T-cell (primary cell): ENCODE data around the gene ACSL5. TPM values are rescaled to one million over a fixed set of nuclear protein-coding genes. Genes with fewer than 3 reads are reported as not detected.
A peak's percentile ranks its signal among the peaks of the same experiment; 100 is the strongest.

Experiments
- ATAC-seq, 4 experiments: fragments of 200-7000 bp in 3 of 4; fragments of 150-1000 bp in 1 of 4; cut with Tn5 transposase; replicated peaks in 1 of 4; 1 replicate in 3 of 4; 2 replicates in 1 of 4; pipeline ENCODE4 v1.10.0; 2021; ENCODE audit warnings: moderate library complexity in 3 of 4, mild to moderate bottlenecking in 2 of 4, moderate number of reproducible peaks in 1 of 4
- CTCF ChIA-PET, 2 donors: fragments of 300-600 bp; sonication (Branson Sonifier 250); formaldehyde crosslinking; loops; one replicate each; lab custom pipeline; 2022; ENCODE audit warnings: antibody characterized with exemption in 2 of 2; lab: Charles Lee
- POLR2A ChIA-PET, 2 donors: fragments of 300-600 bp; sonication (Branson Sonifier 250); formaldehyde crosslinking; loops; one replicate each; lab custom pipeline; 2022; ENCODE audit warnings: antibody characterized with exemption in 2 of 2; lab: Charles Lee
- DNase-seq, 35 experiments: peaks; one replicate each; pipeline versions ENCODE4 v3.0.0 to v3.0.0-alpha.2; 2013 to 2023
- H3K27ac ChIP-seq: one replicate; pipeline ENCODE4 v1.5.1; 2013; ENCODE audit warnings: low read length
- H3K27me3 ChIP-seq, 2 experiments: replicated peaks in 1 of 2; 1 replicate in 1 of 2; 2 replicates in 1 of 2; pipeline versions ENCODE4 v1.6.1 to v1.7.0; 2013; ENCODE audit warnings: low read length in 1 of 2, mixed read lengths in 1 of 2; ENCODE audit not compliant: control insufficient read depth in 2 of 2, insufficient read depth in 2 of 2; ENCODE audit errors: extremely low read depth in 1 of 2
- H3K36me3 ChIP-seq, 2 donors: 1 replicate in 1 of 2; 2 replicates in 1 of 2; pipeline versions ENCODE4 v1.6.1 to v1.7.0; 2013; ENCODE audit warnings: low read length in 1 of 2; ENCODE audit not compliant: control insufficient read depth in 2 of 2, insufficient read depth in 1 of 2; ENCODE audit errors: extremely low read depth in 1 of 2
- H3K4me1 ChIP-seq, 2 experiments: 1 replicate in 1 of 2; 2 replicates in 1 of 2; pipeline versions ENCODE4 v1.6.1 to v1.7.0; 2013; ENCODE audit warnings: low read length in 2 of 2, mixed read lengths in 1 of 2; ENCODE audit not compliant: insufficient read depth in 2 of 2, control insufficient read depth in 1 of 2; ENCODE audit errors: extremely low read depth in 1 of 2
- H3K4me3 ChIP-seq, 2 donors: 1 replicate in 1 of 2; 2 replicates in 1 of 2; pipeline versions ENCODE4 v1.5.1 to v1.7.0; 2013; ENCODE audit warnings: mild to moderate bottlenecking in 2 of 2, low read length in 1 of 2, moderate library complexity in 1 of 2; ENCODE audit not compliant: control insufficient read depth in 1 of 2; ENCODE audit errors: extremely low read depth in 1 of 2
- H3K9me3 ChIP-seq: 2 replicates; pipeline ENCODE4 v1.7.0; 2013
- H3K27ac Mint-ChIP-seq, 2 donors: one replicate each; pipeline ENCODE4 v1.8.0; 2020 to 2021; ENCODE audit warnings: mild to moderate bottlenecking in 2 of 2, mixed read lengths in 2 of 2
- H3K27me3 Mint-ChIP-seq, 2 donors: one replicate each; pipeline ENCODE4 v1.8.0; 2021 to 2022; ENCODE audit warnings: mixed read lengths in 2 of 2
- H3K36me3 Mint-ChIP-seq: one replicate; pipeline ENCODE4 v1.8.0; 2021; ENCODE audit warnings: mixed read lengths
- H3K4me1 Mint-ChIP-seq, 3 donors: one replicate each; pipeline ENCODE4 v1.8.0; 2020 to 2022; ENCODE audit warnings: mixed read lengths in 3 of 3, mild to moderate bottlenecking in 1 of 3
- H3K4me3 Mint-ChIP-seq, 3 donors: one replicate each; pipeline ENCODE4 v1.8.0; 2020 to 2022; ENCODE audit warnings: mild to moderate bottlenecking in 3 of 3, mixed read lengths in 3 of 3, moderate library complexity in 3 of 3
- H3K9me3 Mint-ChIP-seq, 3 donors: one replicate each; pipeline ENCODE4 v1.8.0; 2020 to 2022; ENCODE audit warnings: mixed read lengths in 3 of 3
- WGBS: methylation state at CpG from one replicate; pipeline ENCODE4 v1.1.5; 2013; ENCODE audit warnings: missing lambda C conversion rate; ENCODE audit not compliant: insufficient coverage; 5-methylcytosine and 5-hydroxymethylcytosine counted together
- total RNA-seq, 35 experiments: library from RNA in 6 of 35; stranded (reverse) in 6 of 35; fragments of 120-200 nt in 1 of 35; gene quantifications; one replicate each; pipeline versions ENCODE4 v1.2.1 to v1.2.4 and lab custom pipeline; 2013 to 2026

The ACSL5 gene
- total RNA-seq (10 to 100 TPM; 36.0 to 48.9 (median 39.9) TPM), total RNA-seq (lab: John Stamatoyannopoulos, UW) (38.5 to 121 (median 78.2) reads per million in 29 experiments)
- total RNA-seq (2013), result 75.0 TPM

DNA sequence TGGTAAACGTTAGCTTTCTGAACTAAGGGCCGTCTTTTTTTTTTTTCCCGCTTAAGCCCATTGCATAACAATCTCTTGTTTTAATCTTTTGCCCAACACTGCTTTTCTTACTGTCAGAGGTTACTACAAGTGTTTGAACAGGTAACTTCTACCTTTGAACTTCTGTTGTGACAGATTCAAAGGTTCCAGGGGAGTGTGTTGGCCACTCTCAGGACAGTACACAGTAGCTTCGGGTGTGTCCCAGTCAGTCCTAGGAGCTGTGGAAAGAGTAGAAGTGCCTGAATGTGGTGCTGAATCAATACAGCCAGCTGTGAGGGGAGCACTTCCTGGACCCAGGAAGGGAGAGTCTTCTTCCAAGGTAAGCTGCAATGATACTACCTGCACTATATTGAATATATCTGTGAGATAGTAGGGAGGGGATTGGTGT is at the start of gene ACSL5:
Gene ACSL5, plus strand, starts transcription at position 205 of the 427 bp plus-strand sequence. CDS start 20,831 bp downstream, outside the sequence.
- POLR2A ChIA-PET, result no interaction called here
- CTCF ChIA-PET, result interaction anchor here (0.5 to 1.1 kb wide), 5 partner anchors 9 to 52 kb away, joined by 4 to 5 read pairs (median 5); no protein-coding TSS in a partner anchor
- peak within 1 kb of the TSS; percentile 93 for H3K27ac ChIP-seq
- no peak for ATAC-seq
- H3K4me3 Mint-ChIP-seq, result peak within 1 kb of the TSS; percentile 98 to 100 (median 99)
- no peaks in the 10 kb centered on the region for H3K9me3 ChIP-seq
- peaks cover 3 to 59% of the 10 kb centered on the region in 2 experiments for H3K4me1 ChIP-seq
- H3K9me3 Mint-ChIP-seq, result no peaks in the 10 kb centered on the region
- 90% methylated on average over 2 of the region's 4 CpGs for WGBS
- peak within 1 kb of the TSS; percentile 100 for H3K27ac Mint-ChIP-seq
- H3K27me3 ChIP-seq, result no peaks in the 10 kb centered on the region
- H3K4me3 ChIP-seq, result peak within 1 kb of the TSS in 1 of 2 donors; percentile 75
- no peak for DNase-seq
- H3K36me3 Mint-ChIP-seq, result peaks cover 5% of the 10 kb centered on the region
- H3K36me3 ChIP-seq, result peaks cover 0 to 6% of the 10 kb centered on the region in 2 donors
- no peaks in the 10 kb centered on the region for H3K27me3 Mint-ChIP-seq
- peaks cover 61 to 68% (median 63%) of the 10 kb centered on the region in 3 donors for H3K4me1 Mint-ChIP-seq

DNA sequence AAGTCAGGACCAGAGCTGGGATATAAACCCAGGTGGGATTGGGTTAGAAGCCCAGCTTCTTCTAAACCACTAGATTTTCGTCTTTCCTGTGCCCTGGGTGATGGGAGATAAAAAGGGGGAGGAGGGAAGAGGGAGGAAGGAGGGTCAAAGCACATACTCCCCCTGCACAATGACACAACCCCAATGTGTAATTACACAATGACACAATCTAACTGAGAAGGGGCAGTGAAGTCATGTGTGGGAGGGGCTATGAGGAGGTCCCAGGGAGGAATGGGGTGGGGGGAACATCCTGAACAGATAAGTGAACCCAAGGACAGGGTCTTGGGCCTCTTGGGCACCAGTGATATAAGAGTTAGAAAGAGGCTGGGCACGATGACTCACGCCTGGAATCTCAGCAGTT is 46.2 kb upstream of the ACSL5 start:
- Mint-ChIP-seq H3K27ac (no peak overlapping the region), H3K27me3 (peaks cover 14 to 15% of the 10 kb centered on the region in 2 donors), H3K36me3 (no peaks in the 10 kb centered on the region), H3K4me3 (no peak overlapping the region), H3K9me3 (no peaks in the 10 kb centered on the region), H3K4me1 (no peaks in the 10 kb centered on the region)
- ChIA-PET CTCF (no interaction called here), POLR2A (no interaction called here)
- no peaks in the 10 kb centered on the region for H3K36me3 ChIP-seq
- no peaks in the 10 kb centered on the region for H3K4me1 ChIP-seq
- H3K4me3 ChIP-seq, result no peak overlapping the region
- no peak overlapping the region for H3K27ac ChIP-seq
- no peak for DNase-seq
- no CpG with 5 or more reads among the region's 3 CpGs for WGBS
- ATAC-seq, result no peak
- peaks cover 2 to 6% of the 10 kb centered on the region in 2 experiments for H3K27me3 ChIP-seq
- H3K9me3 ChIP-seq, result no peaks in the 10 kb centered on the region

DNA sequence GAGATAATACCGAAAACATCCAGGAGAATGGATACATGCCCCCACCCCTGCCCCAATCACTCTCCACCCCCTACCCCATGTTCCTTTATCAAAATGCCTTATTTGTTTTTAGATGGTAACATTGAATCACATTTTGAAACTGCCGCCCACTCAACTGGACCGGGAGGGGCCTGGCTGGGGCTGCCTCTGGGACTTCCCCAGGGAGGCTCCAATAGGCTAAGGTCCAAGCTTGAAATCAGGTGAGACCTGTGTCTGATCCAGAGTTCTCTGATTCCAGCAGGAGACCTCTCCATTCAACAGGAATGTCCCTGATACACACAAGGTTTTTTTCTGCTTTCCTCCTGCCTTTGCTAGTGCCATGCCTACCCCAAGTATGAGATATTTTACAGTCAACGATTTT is 43.8 kb upstream of the ACSL5 start:
- H3K4me1 Mint-ChIP-seq, result no peaks in the 10 kb centered on the region
- H3K27ac ChIP-seq, result no peak overlapping the region
- no peaks in the 10 kb centered on the region for H3K4me1 ChIP-seq
- no peak for DNase-seq
- peaks cover 12 to 19% of the 10 kb centered on the region in 2 donors for H3K27me3 Mint-ChIP-seq
- H3K9me3 ChIP-seq, result no peaks in the 10 kb centered on the region
- H3K36me3 ChIP-seq, result no peaks in the 10 kb centered on the region
- CTCF ChIA-PET, result no interaction called here
- WGBS, result 0% methylated on average over 1 of the region's 4 CpGs
- no peak overlapping the region for H3K4me3 ChIP-seq
- no peak for ATAC-seq
- no peaks in the 10 kb centered on the region for H3K9me3 Mint-ChIP-seq
- H3K27me3 ChIP-seq, result peaks cover 2 to 3% of the 10 kb centered on the region in 2 experiments
- no peaks in the 10 kb centered on the region for H3K36me3 Mint-ChIP-seq
- H3K27ac Mint-ChIP-seq, result no peak overlapping the region
- no peak overlapping the region for H3K4me3 Mint-ChIP-seq
- POLR2A ChIA-PET, result no interaction called here

DNA sequence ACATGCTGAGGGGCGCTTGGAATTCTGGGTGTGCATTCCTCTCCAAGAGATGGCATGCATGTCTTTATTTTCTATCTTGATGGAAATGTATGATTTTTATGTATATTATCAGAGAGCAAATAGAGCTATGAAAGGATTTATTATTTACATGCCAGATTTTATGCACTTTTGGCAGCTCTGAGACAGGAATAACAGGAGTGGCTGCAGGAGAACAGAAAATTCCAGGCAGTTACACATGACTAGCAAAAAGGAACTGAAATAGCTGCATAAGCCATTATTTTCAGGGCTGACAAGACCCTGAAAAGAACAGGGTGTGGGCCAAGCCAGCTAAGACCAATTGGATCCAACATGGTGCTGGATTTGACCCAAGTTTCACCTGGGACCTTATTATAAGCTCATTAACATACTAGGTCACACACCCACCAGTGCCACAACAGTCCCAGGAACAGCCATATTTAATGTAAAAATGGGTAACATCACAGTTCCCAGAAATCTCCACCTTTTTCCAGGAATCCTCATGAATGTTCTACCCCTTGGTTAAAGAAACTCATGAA is 43.2 kb upstream of the ACSL5 start:
- no peaks in the 10 kb centered on the region for H3K9me3 ChIP-seq
- WGBS, result no CpG with 5 or more reads among the region's 1 CpG
- DNase-seq (no peak), ATAC-seq (no peak)
- Mint-ChIP-seq H3K4me3 (no peak overlapping the region), H3K36me3 (no peaks in the 10 kb centered on the region), H3K27ac (no peak overlapping the region), H3K27me3 (peaks cover 12 to 14% of the 10 kb centered on the region in 2 donors), H3K9me3 (no peaks in the 10 kb centered on the region), H3K4me1 (peaks cover 0 to 2% (median 2%) of the 10 kb centered on the region in 3 donors)
- no peaks in the 10 kb centered on the region for H3K36me3 ChIP-seq
- no peak overlapping the region for H3K27ac ChIP-seq
- POLR2A ChIA-PET, result no interaction called here
- CTCF ChIA-PET, result no interaction called here
- no peaks in the 10 kb centered on the region for H3K4me1 ChIP-seq
- no peak overlapping the region for H3K4me3 ChIP-seq
- H3K27me3 ChIP-seq, result peaks cover under 1 to 2% of the 10 kb centered on the region in 2 experiments

DNA sequence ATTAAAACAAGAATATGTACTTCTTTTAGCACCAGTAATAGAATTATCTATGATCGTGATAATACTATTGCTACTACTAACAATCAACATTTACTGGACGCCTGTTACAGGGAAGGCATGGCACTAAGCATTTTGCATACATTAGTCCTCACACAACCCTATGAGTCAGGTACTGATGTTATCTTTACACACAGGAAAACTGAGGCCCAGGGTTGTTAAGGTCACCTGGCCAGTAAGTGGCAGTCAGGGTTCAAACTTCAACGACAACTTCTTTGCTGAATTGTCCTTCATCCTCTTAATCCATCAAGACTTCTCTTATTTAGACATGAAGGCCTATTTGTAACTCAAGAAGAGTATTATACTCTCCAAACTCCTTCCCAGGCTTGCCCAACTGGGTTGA is 41.9 kb upstream of the ACSL5 start:
- Mint-ChIP-seq H3K4me3 (no peak overlapping the region), H3K9me3 (no peaks in the 10 kb centered on the region), H3K4me1 (peaks cover 0 to 7% (median 6%) of the 10 kb centered on the region in 3 donors), H3K36me3 (no peaks in the 10 kb centered on the region), H3K27me3 (peaks cover 6 to 10% of the 10 kb centered on the region in 2 donors), H3K27ac (no peak overlapping the region)
- ATAC-seq (no peak), DNase-seq (no peak)
- Histone ChIP-seq H3K27ac (no peak overlapping the region), H3K27me3 (no peaks in the 10 kb centered on the region), H3K9me3 (no peaks in the 10 kb centered on the region), H3K36me3 (no peaks in the 10 kb centered on the region), H3K4me3 (no peak overlapping the region), H3K4me1 (no peaks in the 10 kb centered on the region)
- no CpG with 5 or more reads among the region's 3 CpGs for WGBS
- CTCF ChIA-PET, result no interaction called here
- POLR2A ChIA-PET, result no interaction called here

DNA sequence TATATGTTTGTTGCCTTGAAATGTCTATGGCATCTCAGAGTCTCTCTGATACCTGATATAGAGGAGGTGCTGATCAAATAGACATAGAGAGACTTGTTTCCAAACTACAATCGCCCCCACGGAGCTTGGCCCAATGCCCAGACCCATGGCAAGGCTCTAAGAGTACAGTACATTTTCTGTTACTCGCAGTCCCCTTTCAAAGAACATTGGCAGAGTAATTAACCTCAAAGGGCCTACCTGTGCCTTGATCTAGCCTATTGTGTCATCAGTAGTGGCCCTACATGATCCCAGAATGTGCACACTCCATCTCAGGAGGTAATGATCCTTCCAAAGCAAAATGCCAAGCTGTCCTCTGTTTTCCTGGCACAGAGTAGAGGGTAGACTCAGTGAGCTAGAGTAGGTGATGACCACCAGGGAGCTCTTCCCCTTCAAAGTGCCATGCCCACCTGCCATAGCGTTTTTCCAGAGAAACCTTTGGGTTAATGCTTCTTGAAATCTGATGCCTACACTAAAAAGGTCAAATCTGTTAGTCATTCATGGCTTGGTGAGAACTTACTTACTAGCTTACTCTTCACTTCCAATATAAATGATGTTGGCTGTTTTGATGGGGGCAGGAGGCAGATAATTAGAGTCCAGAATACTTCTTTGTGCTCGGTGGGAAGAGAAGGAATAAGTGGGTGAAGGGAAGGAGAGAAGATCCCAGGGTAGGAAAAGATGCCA is 41.2 kb upstream of the ACSL5 start:
- Mint-ChIP-seq H3K36me3 (no peaks in the 10 kb centered on the region), H3K4me3 (no peak overlapping the region), H3K27ac (no peak overlapping the region), H3K27me3 (peaks cover 2 to 17% of the 10 kb centered on the region in 2 donors), H3K9me3 (no peaks in the 10 kb centered on the region), H3K4me1 (peaks cover 0 to 7% (median 6%) of the 10 kb centered on the region in 3 donors)
- Histone ChIP-seq H3K4me3 (no peak overlapping the region), H3K27me3 (no peaks in the 10 kb centered on the region), H3K36me3 (no peaks in the 10 kb centered on the region), H3K27ac (no peak overlapping the region), H3K4me1 (no peaks in the 10 kb centered on the region), H3K9me3 (no peaks in the 10 kb centered on the region)
- ChIA-PET POLR2A (no interaction called here), CTCF (interaction anchor here in 1 of 2 donors (0.7 kb wide), 1 partner anchor 25 kb away, joined by 3 read pairs; no protein-coding TSS in a partner anchor)
- 79% methylated on average over 3 of the region's 5 CpGs for WGBS
- ATAC-seq, result no peak
- DNase-seq, result no peak
